ENCODE data around the gene LARGE1. TPM values are rescaled to one million over a fixed set of nuclear protein-coding genes. Genes with fewer than 3 reads are reported as not detected.

The LARGE1 gene
- total RNA-seq, 1 donor from 2014 or later = 29.5 TPM

GRCh38 chr22:33788927-33789326, 131.3 kb downstream of the LARGE1 start:
- TF ChIP-seq POLR2A (IDR thresholded peaks at IDR 0.05) = no peak
- TF ChIP-seq POLR2AphosphoS5 (IDR thresholded peaks at IDR 0.05; ENCODE audit: insufficient read depth in 1 of 2, low read depth in 1 of 2) = no peak
- no peak for DNase-seq (ENCODE audit: extremely low spot score in 2 of 2)
- intact Hi-C loops (cut with DNase I) = no loop called here
- H3K27ac ChIP-seq = no peak overlapping the region
- peaks cover 14% of the 10 kb centered on the region for H3K4me1 ChIP-seq
- H3K36me3 ChIP-seq = no peaks in the 10 kb centered on the region
- H3K27me3 ChIP-seq = no peaks in the 10 kb centered on the region
- H3K9me3 ChIP-seq = no peaks in the 10 kb centered on the region
- H3K4me3 ChIP-seq = no peak overlapping the region

- TF ChIP-seq POLR2AphosphoS5 (IDR thresholded peaks at IDR 0.05; ENCODE audit: insufficient read depth in 1 of 2, low read depth in 1 of 2) = no peak
- intact Hi-C loops (cut with DNase I) = no loop called here
Observed at GRCh38 chr22:33787645-33788456, 132.4 kb downstream of the LARGE1 start.

GRCh38 chr22:33786149-33786548, 134.1 kb downstream of the LARGE1 start:
- H3K9me3 ChIP-seq = no peaks in the 10 kb centered on the region
- no peak for DNase-seq (ENCODE audit: extremely low spot score in 2 of 2)
- intact Hi-C loops (cut with DNase I) = no loop called here
- peaks cover 18% of the 10 kb centered on the region for H3K4me1 ChIP-seq
- no peak overlapping the region for H3K4me3 ChIP-seq
- no peaks in the 10 kb centered on the region for H3K27me3 ChIP-seq
- no peaks in the 10 kb centered on the region for H3K36me3 ChIP-seq
- no peak overlapping the region for H3K27ac ChIP-seq
- TF ChIP-seq CTCF (IDR thresholded peaks at IDR 0.05) (no peak), POLR2AphosphoS5 (IDR thresholded peaks at IDR 0.05; ENCODE audit: insufficient read depth in 1 of 2, low read depth in 1 of 2) (no peak), POLR2A (IDR thresholded peaks at IDR 0.05) (no peak)

More at GRCh38 chr22:33787645-33788456, 132.4 kb downstream of the LARGE1 start:
- peaks cover 8% of the 10 kb centered on the region for H3K4me1 ChIP-seq
- no peak overlapping the region for H3K27ac ChIP-seq
- H3K36me3 ChIP-seq = no peaks in the 10 kb centered on the region
- no peak overlapping the region for H3K4me3 ChIP-seq
- H3K27me3 ChIP-seq = no peaks in the 10 kb centered on the region
- no peak for DNase-seq (ENCODE audit: extremely low spot score in 2 of 2)
- H3K9me3 ChIP-seq = no peaks in the 10 kb centered on the region

GRCh38 chr22:33785283-33785968, 134.8 kb downstream of the LARGE1 start:
- Histone ChIP-seq H3K4me1 (peaks cover 25% of the 10 kb centered on the region), H3K27ac (no peak overlapping the region), H3K36me3 (no peaks in the 10 kb centered on the region), H3K27me3 (no peaks in the 10 kb centered on the region), H3K4me3 (no peak overlapping the region), H3K9me3 (no peaks in the 10 kb centered on the region)
- no peak for DNase-seq (ENCODE audit: extremely low spot score in 2 of 2)
- TF ChIP-seq POLR2AphosphoS5 (IDR thresholded peaks at IDR 0.05; ENCODE audit: insufficient read depth in 1 of 2, low read depth in 1 of 2) = no peak
- no peak for TF ChIP-seq CTCF (IDR thresholded peaks at IDR 0.05)
- TF ChIP-seq POLR2A (IDR thresholded peaks at IDR 0.05) = no peak
- intact Hi-C loops (cut with DNase I) = no loop called here

- no peak for DNase-seq (ENCODE audit: extremely low spot score in 2 of 2)
- intact Hi-C loops (cut with DNase I) = no loop called here
- no peak for TF ChIP-seq POLR2AphosphoS5 (IDR thresholded peaks at IDR 0.05; ENCODE audit: insufficient read depth in 1 of 2, low read depth in 1 of 2)
- no peak for TF ChIP-seq CTCF (IDR thresholded peaks at IDR 0.05)
- no peak for TF ChIP-seq POLR2A (IDR thresholded peaks at IDR 0.05)
- Histone ChIP-seq H3K4me1 (peaks cover 38% of the 10 kb centered on the region), H3K27me3 (no peaks in the 10 kb centered on the region), H3K9me3 (no peaks in the 10 kb centered on the region), H3K27ac (no peak overlapping the region), H3K36me3 (no peaks in the 10 kb centered on the region), H3K4me3 (no peak overlapping the region)
Observed at GRCh38 chr22:33781411-33781810, 138.9 kb downstream of the LARGE1 start.
